ENCODE results near the gene RNF214.
"Not testable (repeated sequence)": the region's sequence is repeated elsewhere in the genome, so short reads cannot be mapped to it uniquely, and the experiment has no call there.

RNF214 gene

GRCh38 chr11:117232911-117233409, 489 bp downstream of the RNF214 start:
- DNase-seq: no peak

DNA sequence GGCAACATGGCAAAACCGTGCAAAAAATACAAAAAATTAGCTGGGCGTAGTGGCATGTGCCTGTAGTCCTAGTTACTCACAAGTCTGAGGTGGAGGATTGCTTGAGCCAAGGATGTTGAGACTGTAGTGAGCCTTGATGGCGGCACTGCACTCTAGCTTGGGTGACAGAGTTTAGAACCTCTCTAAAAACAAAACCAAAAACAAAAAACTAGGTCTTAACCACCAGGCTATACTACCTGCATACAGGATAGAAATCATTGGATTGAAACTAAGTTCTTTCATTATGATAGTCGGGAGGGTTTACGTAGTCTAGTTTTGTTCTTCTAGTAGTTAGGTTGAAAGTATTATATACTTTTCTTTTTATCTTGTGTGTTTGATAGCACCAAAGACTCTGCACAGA, 5.8 kb downstream of the RNF214 start:
- DNase-seq: no peak

DNA sequence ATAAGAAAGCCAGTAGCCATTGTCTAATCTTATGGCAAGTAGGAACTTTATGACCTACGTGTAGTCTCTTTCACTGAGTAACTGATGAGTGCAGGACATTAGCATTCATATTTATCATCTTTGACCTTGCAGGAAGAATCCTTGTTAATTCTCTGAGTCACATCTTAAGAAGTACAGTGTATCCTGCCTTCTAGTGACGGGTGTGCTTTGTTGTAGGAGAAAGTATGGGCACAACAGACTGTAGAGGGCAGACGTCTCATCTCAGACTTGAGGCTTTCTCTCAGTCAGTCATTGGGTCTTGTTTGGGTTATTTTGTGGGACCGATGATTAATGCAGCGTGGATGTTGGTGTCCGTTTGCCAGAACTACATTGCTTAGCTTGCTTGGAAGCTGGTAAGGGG, 6.8 kb downstream of the RNF214 start:
- no peak for DNase-seq

- no peak for DNase-seq
These were observed 15.9 kb downstream of the RNF214 start for GRCh38 chr11:117248341-117248740.

DNA sequence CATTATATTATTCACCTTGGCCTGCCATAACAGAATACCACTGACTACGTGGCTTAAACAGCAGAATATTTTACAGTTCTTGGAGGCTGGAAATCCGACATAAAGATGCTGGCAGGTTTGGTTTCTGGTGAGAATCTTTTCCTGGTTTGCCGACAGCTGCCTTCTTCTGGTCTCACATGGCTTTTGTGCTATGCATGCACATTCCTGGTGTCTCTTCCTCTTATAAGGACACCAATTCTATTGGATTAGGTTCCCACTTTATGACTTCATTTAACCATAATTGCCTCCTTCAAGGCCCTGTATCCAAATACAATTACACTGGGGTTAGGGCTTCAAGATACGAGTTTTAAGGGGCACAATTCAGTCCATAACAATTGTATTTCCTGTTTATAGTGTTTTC, 17.1 kb downstream of the RNF214 start:
- DNase-seq: no peak

DNA sequence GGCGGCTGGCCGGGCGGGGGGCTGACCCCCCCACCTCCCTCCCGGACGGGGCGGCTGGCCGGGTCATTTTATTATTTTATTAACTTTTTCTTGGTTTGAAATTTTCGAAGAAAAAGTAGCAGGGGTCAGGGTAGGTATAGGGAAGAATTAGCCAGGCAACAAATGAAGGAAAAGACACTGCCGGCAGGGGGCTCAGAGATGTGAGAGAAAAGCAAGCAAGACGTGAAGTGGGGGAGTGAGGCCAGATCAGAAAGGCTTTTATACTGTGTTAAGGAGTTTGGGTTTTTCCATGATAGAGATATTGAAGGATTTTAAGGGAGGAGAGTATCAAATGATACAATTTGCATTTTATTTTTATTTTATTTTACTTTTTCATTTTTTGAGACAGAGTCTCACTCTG, 19.0 kb downstream of the RNF214 start:
- no peak for DNase-seq

GRCh38 chr11:117255966-117256365, 23.5 kb downstream of the RNF214 start:
- DNase-seq: no peak

- DNase-seq: no peak
These were observed 24.1 kb downstream of the RNF214 start for GRCh38 chr11:117256573-117256972.

- DNase-seq: no peak
These were observed 26.1 kb downstream of the RNF214 start for GRCh38 chr11:117258576-117258975.

- no peak for DNase-seq
These were observed 26.9 kb downstream of the RNF214 start for GRCh38 chr11:117259417-117259816.

- DNase-seq: not testable (repeated sequence)
These were observed 32.3 kb downstream of the RNF214 start for GRCh38 chr11:117264624-117265323.

DNA sequence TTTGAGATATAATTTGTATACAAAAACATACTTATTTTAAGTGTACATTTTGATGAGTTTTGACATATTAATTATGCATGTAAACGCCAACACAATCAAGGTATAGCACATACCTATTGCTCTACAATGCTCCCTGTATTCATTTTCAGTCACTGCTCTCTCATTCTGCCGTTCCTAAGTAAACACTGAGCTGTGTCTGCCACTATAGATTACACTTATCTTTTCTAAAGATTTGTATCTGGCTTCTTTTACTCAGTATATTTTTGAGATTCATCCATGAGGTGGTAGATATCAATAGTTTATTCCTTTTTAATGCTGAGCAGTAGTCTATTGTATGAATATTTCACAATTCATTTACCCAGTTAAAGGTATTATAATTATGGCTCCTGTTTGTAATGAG, 33.3 kb downstream of the RNF214 start:
- no peak for DNase-seq

DNA sequence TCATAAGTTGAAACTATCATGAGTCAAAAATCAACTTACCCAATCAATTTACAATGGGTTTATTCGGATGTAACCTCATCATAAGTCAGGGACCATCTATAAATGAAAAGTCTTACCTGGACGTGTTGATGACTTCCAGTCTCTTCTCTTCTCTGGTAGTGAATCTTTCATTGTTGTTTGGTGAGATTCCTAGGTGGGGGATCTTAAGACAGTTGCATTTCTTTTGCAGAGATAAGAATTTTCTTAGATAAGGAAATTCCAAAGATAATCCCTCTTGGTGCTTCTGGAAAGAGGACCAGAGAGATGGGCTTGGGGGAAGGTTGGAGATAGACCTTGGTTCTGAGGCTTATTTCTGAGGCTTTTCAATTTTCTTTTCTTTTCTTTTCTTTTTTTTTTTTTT, 37.4 kb downstream of the RNF214 start:
- no peak for DNase-seq

- no peak for DNase-seq
These were observed 38.7 kb downstream of the RNF214 start for GRCh38 chr11:117271208-117271607.

DNA sequence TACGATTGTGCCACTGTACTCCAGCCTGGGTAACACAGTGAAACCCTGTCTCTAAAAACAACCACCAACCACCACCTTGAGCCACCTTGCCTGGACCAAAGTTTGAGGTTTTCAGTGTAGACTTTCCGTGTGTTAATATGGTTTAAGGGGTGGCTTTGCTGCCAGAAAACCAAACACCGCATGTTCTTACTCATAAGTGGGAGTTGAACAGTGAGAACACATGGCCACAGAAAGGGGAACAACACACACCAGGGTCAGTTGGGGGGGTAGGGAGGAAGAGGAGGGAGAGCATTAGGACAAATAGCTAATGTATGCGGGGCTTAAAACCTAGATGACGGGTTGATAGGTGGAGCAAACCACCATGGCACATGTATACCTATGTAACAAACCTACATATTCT, 39.7 kb downstream of the RNF214 start:
- not testable (repeated sequence) for DNase-seq

- DNase-seq: no peak
These were observed 41.2 kb downstream of the RNF214 start for GRCh38 chr11:117273550-117274289.

DNA sequence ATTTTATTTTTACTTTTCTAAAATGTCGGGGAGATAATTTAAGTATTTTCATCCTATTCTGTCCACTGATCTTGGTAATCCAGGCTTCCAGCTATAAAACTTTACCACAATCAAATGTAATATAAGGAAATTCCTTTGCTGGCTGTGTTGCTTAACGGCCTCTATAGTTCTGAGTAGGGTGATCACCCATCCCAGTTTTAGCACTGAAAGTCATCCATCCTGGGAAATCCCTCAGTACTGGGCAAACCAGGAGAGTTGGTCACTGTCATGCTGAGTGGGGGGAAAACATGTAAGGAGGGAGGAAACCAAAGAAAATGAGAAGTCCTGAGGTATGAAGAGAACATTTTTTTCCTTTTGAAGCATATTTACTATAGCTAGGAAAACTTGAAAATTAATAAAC, 45.9 kb downstream of the RNF214 start:
- DNase-seq: no peak

DNA sequence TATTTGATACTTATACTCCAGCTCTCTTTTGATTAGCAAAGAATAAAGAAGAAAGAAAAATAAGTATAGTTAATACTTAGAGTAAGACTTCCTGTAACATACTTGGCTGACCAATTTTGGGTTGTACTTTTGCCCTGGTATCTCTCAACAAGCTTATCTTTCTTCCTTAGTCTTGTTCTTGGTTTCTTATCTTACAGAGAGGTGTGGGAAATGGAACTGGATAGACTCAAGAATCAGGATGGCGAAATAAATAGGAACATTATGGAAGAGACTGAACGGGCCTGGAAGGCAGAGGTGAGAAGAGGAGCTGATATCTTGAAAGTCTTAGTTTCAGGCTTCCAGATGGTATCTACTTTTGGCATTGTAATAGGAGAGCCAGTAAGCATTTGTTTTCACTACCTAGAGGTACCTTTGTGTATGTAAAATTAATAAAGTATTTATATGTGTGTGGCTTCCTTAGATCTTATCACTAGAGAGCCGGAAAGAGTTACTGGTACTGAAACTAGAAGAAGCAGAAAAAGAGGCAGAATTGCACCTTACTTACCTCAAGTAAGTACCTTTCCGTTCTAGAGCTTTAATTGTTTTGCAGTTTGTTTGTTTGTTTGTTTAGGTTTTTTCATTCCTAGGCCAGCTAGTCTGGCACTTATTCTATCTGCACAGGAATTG, 47.4 kb downstream of the RNF214 start:
- no peak for DNase-seq

DNA sequence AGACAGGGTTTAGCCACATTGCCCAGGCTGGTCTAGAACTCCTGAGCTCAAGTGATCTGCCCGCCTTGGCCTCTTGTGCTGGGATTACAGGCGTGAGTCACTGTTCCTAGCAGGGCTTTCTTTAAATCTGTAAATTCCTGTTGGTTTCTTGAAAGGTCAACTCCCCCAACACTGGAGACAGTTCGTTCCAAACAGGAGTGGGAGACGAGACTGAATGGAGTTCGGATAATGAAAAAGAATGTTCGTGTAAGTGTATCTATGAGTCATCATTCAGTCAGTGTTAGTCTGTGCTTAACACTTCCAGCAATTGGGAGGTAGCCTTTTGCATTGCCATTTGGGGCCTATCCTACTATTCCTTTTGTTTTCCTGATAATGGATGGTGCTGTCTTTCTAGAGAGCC, 48.7 kb downstream of the RNF214 start:
- no peak for DNase-seq

DNA sequence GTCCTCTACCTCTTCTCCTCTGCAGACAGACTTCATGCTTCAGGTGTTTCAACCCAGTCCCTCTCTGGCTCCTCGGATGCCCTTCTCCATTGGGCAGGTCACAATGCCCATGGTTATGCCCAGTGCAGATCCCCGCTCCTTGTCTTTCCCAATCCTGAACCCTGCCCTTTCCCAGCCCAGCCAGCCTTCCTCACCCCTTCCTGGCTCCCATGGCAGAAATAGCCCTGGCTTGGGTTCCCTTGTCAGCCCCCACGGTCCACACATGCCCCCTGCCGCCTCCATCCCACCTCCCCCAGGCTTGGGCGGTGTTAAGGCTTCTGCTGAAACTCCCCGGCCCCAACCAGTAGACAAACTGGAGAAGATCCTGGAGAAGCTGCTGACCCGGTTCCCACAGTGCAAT, 49.4 kb downstream of the RNF214 start:
- no peak for DNase-seq

- DNase-seq: no peak
These were observed 50.5 kb downstream of the RNF214 start for GRCh38 chr11:117282956-117283355.

DNA sequence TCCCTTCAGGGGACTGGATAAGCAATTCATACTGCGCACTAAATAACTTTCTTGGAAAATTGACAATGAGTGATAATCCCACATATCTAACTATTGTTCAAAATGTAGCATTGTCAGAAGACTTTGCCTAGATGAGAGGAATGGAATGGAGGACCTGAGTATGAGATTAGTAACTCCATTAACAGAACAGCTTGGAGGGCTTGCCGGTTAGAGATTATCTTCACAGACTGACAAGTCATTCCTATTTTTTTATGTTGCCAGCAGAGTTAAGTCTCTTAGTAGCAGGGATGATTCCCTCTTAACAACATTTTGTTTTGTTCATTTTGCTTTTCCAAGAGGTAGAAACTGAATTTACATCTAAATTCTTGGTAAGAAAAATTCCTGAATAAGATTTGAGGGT, 51.6 kb downstream of the RNF214 start:
- no peak for DNase-seq

- DNase-seq: no peak
These were observed 54.1 kb downstream of the RNF214 start for GRCh38 chr11:117286588-117286987.

- DNase-seq: no peak
These were observed 55.2 kb downstream of the RNF214 start for GRCh38 chr11:117287668-117288067.
